COR-L47 (cell line): ENCODE results near the gene UNCX.

Source experiments
- DNase-seq: peaks from one replicate; lab custom pipeline; 2025; lab: John Stamatoyannopoulos, UW

The UNCX gene

GRCh38 chr7:1232103-1232466 lies 587 bp upstream of the UNCX start:
- no peak for DNase-seq

GRCh38 chr7:1233333-1234048 lies 819 bp downstream of the UNCX start:
- DNase-seq = peak; percentile 37

- no peak for DNase-seq
Observed at GRCh38 chr7:1234049-1234880, 1.6 kb downstream of the UNCX start.

- no peak for DNase-seq
Observed at GRCh38 chr7:1234881-1235500, 2.3 kb downstream of the UNCX start.

- no peak for DNase-seq
Observed at GRCh38 chr7:1235501-1236131, 2.9 kb downstream of the UNCX start.

- DNase-seq = no peak
Observed at GRCh38 chr7:1236132-1236661, 3.5 kb downstream of the UNCX start.

GRCh38 chr7:1236831-1237701 lies 4.4 kb downstream of the UNCX start:
- DNase-seq = no peak

GRCh38 chr7:1237704-1238255 lies 5.1 kb downstream of the UNCX start:
- no peak for DNase-seq

GRCh38 chr7:1238450-1238882 lies 5.8 kb downstream of the UNCX start:
- no peak for DNase-seq

GRCh38 chr7:1238931-1239802 lies 6.5 kb downstream of the UNCX start:
- DNase-seq = no peak

GRCh38 chr7:1239803-1240516 lies 7.3 kb downstream of the UNCX start:
- no peak for DNase-seq

- no peak for DNase-seq
Observed at GRCh38 chr7:1240517-1241257, 8.0 kb downstream of the UNCX start.

- no peak for DNase-seq
Observed at GRCh38 chr7:1241258-1241602, 8.6 kb downstream of the UNCX start.

GRCh38 chr7:1241603-1242255 lies 9.1 kb downstream of the UNCX start:
- DNase-seq = no peak

GRCh38 chr7:1242256-1242605 lies 9.6 kb downstream of the UNCX start:
- DNase-seq = peak; percentile 48

GRCh38 chr7:1242606-1243289 lies 10.1 kb downstream of the UNCX start:
- no peak for DNase-seq

GRCh38 chr7:1243290-1243963 lies 10.8 kb downstream of the UNCX start:
- no peak for DNase-seq
